Heart left ventricle (tissue), 16 donors: ENCODE data around the gene LRRC46. TPM values are rescaled to one million over a fixed set of nuclear protein-coding genes. Genes with fewer than 3 reads are reported as not detected.

ENCODE experiments used
- ATAC-seq, 4 donors: fragments of 200-7000 bp; cut with Tn5 transposase; one replicate each; pipeline ENCODE4 v1.9.1; 2020 to 2022; ENCODE audit warnings: moderate library complexity in 4 of 4, mild to moderate bottlenecking in 3 of 4, moderate number of reproducible peaks in 1 of 4
- DNase-seq, 5 donors: peaks; one replicate each; pipeline ENCODE4 v3.0.0-alpha.2; 2020
- H3K27ac ChIP-seq, 12 donors: fragments of 200-600 bp; sonication (generic) in 4 of 12; one replicate each; pipeline versions ENCODE4 v1.5.0 to v1.8.0; 2016 to 2022; ENCODE audit warnings: mild to moderate bottlenecking in 2 of 12
- H3K27me3 ChIP-seq, 9 donors: fragments of 200-600 bp; sonication (generic) in 2 of 9; one replicate each; pipeline versions ENCODE4 v1.5.1 to v1.8.0; 2016 to 2022; ENCODE audit warnings: mild to moderate bottlenecking in 3 of 9
- H3K36me3 ChIP-seq, 9 donors: fragments of 200-600 bp; sonication (generic) in 2 of 9; one replicate each; pipeline versions ENCODE4 v1.5.0 to v1.8.0; 2018 to 2022; ENCODE audit warnings: mild to moderate bottlenecking in 2 of 9
- H3K4me1 ChIP-seq, 12 donors: fragments of 200-600 bp; sonication (generic) in 4 of 12; one replicate each; pipeline versions ENCODE4 v1.5.0 to v1.8.0; 2016 to 2022; ENCODE audit warnings: mild to moderate bottlenecking in 3 of 12
- H3K4me3 ChIP-seq, 12 donors: fragments of 200-600 bp; sonication (generic) in 4 of 12; one replicate each; pipeline versions ENCODE4 v1.5.0 to v1.8.0; 2017 to 2022; ENCODE audit warnings: mild to moderate bottlenecking in 9 of 12, moderate library complexity in 4 of 12
- H3K9me3 ChIP-seq, 12 donors: fragments of 200-600 bp; sonication (generic) in 4 of 12; one replicate each; pipeline versions ENCODE4 v1.5.0 to v1.8.0; 2016 to 2022; ENCODE audit warnings: mild to moderate bottlenecking in 1 of 12
- CTCF ChIP-seq, 12 donors: fragments of 200-600 bp; sonication (generic) in 4 of 12; IDR thresholded peaks; one replicate each; pipeline versions ENCODE4 v1.5.0 to v1.8.0; 2018 to 2022; ENCODE audit warnings: antibody characterized with exemption in 12 of 12, mild to moderate bottlenecking in 5 of 12
- POLR2A ChIP-seq, 2 donors: fragments of 450-650 bp; IDR thresholded peaks; one replicate each; pipeline ENCODE4 v1.6.1; 2017; ENCODE audit warnings: antibody characterized with exemption in 2 of 2, mild to moderate bottlenecking in 2 of 2, moderate library complexity in 2 of 2
- whole genome bisulfite sequencing, 4 donors: extraction: QIAGEN DNeasy Blood & Tissue Kit in 2 of 4; methylation state at CpG; one replicate each; pipeline versions ENCODE4 v1.1.5 to v1.1.7; 2013 to 2018; 5-methylcytosine and 5-hydroxymethylcytosine counted together
- intact Hi-C, 10 donors: fragments of 100-400 bp; cut with DNase I; formaldehyde crosslinking; loops; one replicate each; pipeline versions ENCODE4 v1.11.1 to v1.14.2; 2022
- polyA plus RNA-seq, 2 donors: library from polyadenylated mRNA; stranded (reverse); fragments of 200-250 nt; gene quantifications; one replicate each; pipeline ENCODE4 v1.2.3, GENCODE V29; 2013
- total RNA-seq, 9 donors: library from RNA; depleted of rRNA in 2 of 9; stranded (reverse); fragments of >200 nt in 2 of 9; fragmentation: NEBNext Ultra II Directional in 3 of 9; extraction: Animal tissue kit (Norgen Biotek cat#: 25700) in 3 of 9; gene quantifications; one replicate each; pipeline versions ENCODE4 v1.1.0 to v1.2.4, GENCODE V29; 2016 to 2023
- donor health status: ischemic (EF 13 %, LVEDD 7.1; RV severe dilation, severe dysfunction).
- donor health status: healthy with polysubstance abuse.
- donor health status: DM: no; HTN: yes; CAD: no.
- donor health status: DM: no; HTN: no; CAD: no.
- donor health status: ischemic (EF 25% LVEDD 6.9; RV normal size, moderate dysfunction).
- donor health status: ischemic (EF 25% LVEDD 5.7; RV mildly dilated, moderate dysfunction).
- donor health status: healthy.
- donor health status: DM: yes; HTN: yes; CAD: no.
- donor health status: ischemic (EF 35%, LVEDD 5.7; RV mildly dilated, moderate dysfunction).
- donor health status: nonischemic (EF 11% LVEDD 7.7; RV severe dilation, severe dysfunction).
- donor health status: DM: yes; HTN: yes; CAD: no.
- donor health status: PGD.
- donor health status: ischemic (EF 29% LVEDD 5.4; RV normal size, mild dysfunction).
- donor health status: nonischemic (EF 23%, LVEDD 6.1; RV moderate dilation, normal function).

Gene LRRC46
- total and polyA plus RNA-seq, 11 donors: 0.17 to 0.44 (median 0.32) TPM; not detected in 2

GRCh38 chr17:47810200-47810821 lies 21.2 kb upstream of the LRRC46 start:
- Histone ChIP-seq H3K27ac (no peak overlapping the region), H3K4me3 (no peak overlapping the region), H3K4me1 (peaks cover 0 to 8% (median 2%) of the 10 kb centered on the region in 12 donors), H3K9me3 (no peaks in the 10 kb centered on the region), H3K27me3 (no peaks in the 10 kb centered on the region), H3K36me3 (peaks cover 0 to 89% (median 57%) of the 10 kb centered on the region in 9 donors)
- DNase-seq (peak in 3 of 5 donors; percentile 3 to 19 (median 15)), ATAC-seq (peak in 1 of 4 donors; percentile 31)
- WGBS, 4 donors: 66 to 81% (median 73%) methylated on average over 10 of the region's 10 CpGs
- intact Hi-C loops: no loop called here
- TF ChIP-seq POLR2A (IDR thresholded peaks at IDR 0.05): no peak
- no peak for TF ChIP-seq CTCF (IDR thresholded peaks at IDR 0.05)

- 79 to 86% (median 83%) methylated on average over 9 of the region's 9 CpGs for WGBS, 4 donors
- no peaks in the 10 kb centered on the region for H3K27me3 ChIP-seq
- H3K4me3 ChIP-seq: no peak overlapping the region
- intact Hi-C loops: no loop called here
- ATAC-seq (no peak), DNase-seq (peak in 3 of 5 donors; percentile 1 to 16 (median 13))
- H3K4me1 ChIP-seq: peaks cover 0 to 4% (median 0%) of the 10 kb centered on the region in 12 donors
- no peak overlapping the region for H3K27ac ChIP-seq
- peaks cover 0 to 96% (median 64%) of the 10 kb centered on the region in 9 donors for H3K36me3 ChIP-seq
- TF ChIP-seq CTCF (IDR thresholded peaks at IDR 0.05) (no peak), POLR2A (IDR thresholded peaks at IDR 0.05) (no peak)
- no peaks in the 10 kb centered on the region for H3K9me3 ChIP-seq
Observed at GRCh38 chr17:47810901-47811635, 20.4 kb upstream of the LRRC46 start.

GRCh38 chr17:47811709-47812108 lies 19.8 kb upstream of the LRRC46 start:
- H3K36me3 ChIP-seq: peaks cover 0 to 99% (median 71%) of the 10 kb centered on the region in 9 donors
- ATAC-seq (no peak), DNase-seq (no peak)
- H3K4me3 ChIP-seq: no peak overlapping the region
- TF ChIP-seq CTCF (IDR thresholded peaks at IDR 0.05) (no peak), POLR2A (IDR thresholded peaks at IDR 0.05) (no peak)
- H3K27me3 ChIP-seq: no peaks in the 10 kb centered on the region
- no peak overlapping the region for H3K27ac ChIP-seq
- H3K9me3 ChIP-seq: no peaks in the 10 kb centered on the region
- WGBS, 4 donors: 58 to 78% (median 76%) methylated on average over 7 of the region's 7 CpGs
- intact Hi-C loops: no loop called here
- H3K4me1 ChIP-seq: peaks cover 0 to 4% (median 0%) of the 10 kb centered on the region in 12 donors

- TF ChIP-seq CTCF (IDR thresholded peaks at IDR 0.05): no peak
- no peak for TF ChIP-seq POLR2A (IDR thresholded peaks at IDR 0.05)
- no peaks in the 10 kb centered on the region for H3K27me3 ChIP-seq
- peaks cover 0 to 99% (median 77%) of the 10 kb centered on the region in 9 donors for H3K36me3 ChIP-seq
- WGBS, 4 donors: 83 to 89% (median 85%) methylated on average over 18 of the region's 18 CpGs
- DNase-seq (peak in 1 of 5 donors; percentile 12), ATAC-seq (no peak)
- H3K4me3 ChIP-seq: no peak overlapping the region
- H3K27ac ChIP-seq: no peak overlapping the region
- H3K4me1 ChIP-seq: peaks cover 0 to 4% (median 0%) of the 10 kb centered on the region in 12 donors
- H3K9me3 ChIP-seq: no peaks in the 10 kb centered on the region
- intact Hi-C loops: no loop called here
Observed at GRCh38 chr17:47812146-47812920, 19.1 kb upstream of the LRRC46 start.
